AG04449 (cell line): ENCODE data around the gene ARL4D.

ENCODE experiments used
- CTCF ChIA-PET: fragments of 350-600 bp; formaldehyde crosslinking; extraction: SDS; loops from one replicate; lab custom pipeline; 2021; ENCODE audit warnings: antibody characterized with exemption; lab: Yijun Ruan, JAX
- POLR2A ChIA-PET: fragments of 400-600, 350-600 bp; formaldehyde crosslinking; extraction: SDS; loops from one replicate; lab custom pipeline; 2020; ENCODE audit warnings: antibody characterized with exemption, inconsistent platforms; lab: Yijun Ruan, JAX
- DNase-seq: peaks from one replicate; pipeline ENCODE4 v3.0.0-alpha.2; 2010; ENCODE audit warnings: low read depth, low spot score
- H3K4me3 ChIP-seq: 2 replicates; pipeline ENCODE4 v1.5.1; 2011; ENCODE audit warnings: low read depth, mild to moderate bottlenecking, control low read depth, low read length
- CTCF ChIP-seq: IDR thresholded peaks from one replicate; pipeline ENCODE4 v1.5.1; 2011; ENCODE audit warnings: mild to moderate bottlenecking, moderate library complexity, low read length, control low read depth, inconsistent platforms; ENCODE audit not compliant: insufficient read depth; ENCODE audit errors: missing control alignments

Gene ARL4D

GRCh38 chr17:43423777-43424455, 25.1 kb downstream of the ARL4D start:
- ChIA-PET CTCF (interaction anchor here (0.9 to 3.0 kb wide), 2 partner anchors 30 to 60 kb away, joined by 3 to 14 read pairs; partner anchors contain the start of gene DHX8), POLR2A (no interaction called here)
- no peak for DNase-seq
- TF ChIP-seq CTCF = no peak
- no peak overlapping the region for H3K4me3 ChIP-seq

- CTCF ChIA-PET = interaction anchor here (0.9 to 5.1 kb wide), 4 partner anchors 11 to 57 kb away, joined by 3 to 28 read pairs (median 4); partner anchors contain the start of genes ARL4D and DHX8
These were observed 28.7 kb downstream of the ARL4D start for GRCh38 chr17:43427362-43428043.

GRCh38 chr17:43428524-43428923, 29.7 kb downstream of the ARL4D start:
- CTCF ChIA-PET = interaction anchor here (0.9 to 5.1 kb wide), 7 partner anchors 9 to 54 kb away, joined by 3 to 28 read pairs (median 4); partner anchors contain the start of gene ARL4D
- H3K4me3 ChIP-seq = no peak overlapping the region
- DNase-seq = no peak
- TF ChIP-seq CTCF = no peak
- POLR2A ChIA-PET = no interaction called here

More at GRCh38 chr17:43427362-43428043, 28.7 kb downstream of the ARL4D start:
- no peak overlapping the region for H3K4me3 ChIP-seq
- DNase-seq = no peak
- TF ChIP-seq CTCF = no peak
- POLR2A ChIA-PET = no interaction called here

DNA sequence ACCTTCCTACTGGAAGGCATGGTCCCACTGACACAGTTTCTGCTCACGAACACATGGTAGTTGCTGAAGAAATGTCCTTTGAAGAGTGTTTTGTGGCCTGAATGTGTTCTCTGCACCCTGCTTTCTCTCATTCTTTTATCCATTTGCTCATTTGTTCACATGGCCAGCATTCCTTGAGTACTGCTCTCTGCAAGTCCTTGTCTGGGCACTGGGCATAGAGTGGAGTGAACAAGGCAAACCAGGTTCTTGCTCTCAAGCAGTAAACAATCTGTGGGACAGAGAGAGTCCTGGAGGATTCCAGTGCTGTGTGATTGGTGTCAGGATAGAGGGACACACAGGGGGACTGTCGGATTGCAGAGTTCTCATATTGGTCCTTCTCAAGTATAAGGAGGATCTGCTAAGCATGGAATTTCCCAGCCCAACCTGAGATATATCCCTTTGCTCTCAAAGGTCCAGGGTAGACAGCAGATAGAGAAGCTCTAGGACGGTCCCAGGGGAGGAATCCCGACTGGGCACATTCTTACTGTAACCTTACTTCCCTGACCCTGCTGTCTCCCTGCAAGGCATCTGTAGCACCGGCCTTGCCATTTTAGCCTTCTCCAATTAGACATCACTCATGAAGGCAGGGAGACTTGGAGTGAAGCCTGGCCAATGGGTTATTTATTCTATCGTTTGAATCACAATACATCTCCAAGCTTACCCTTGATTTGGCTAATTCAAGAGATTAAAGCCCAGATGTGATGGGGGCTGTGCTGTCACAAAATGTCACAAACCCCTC, 32.3 kb downstream of the ARL4D start:
- no peak overlapping the region for H3K4me3 ChIP-seq
- CTCF ChIA-PET = interaction anchor here (1.1 to 5.1 kb wide), 3 partner anchors 10 to 52 kb away, joined by 5 to 28 read pairs (median 6); partner anchors contain the start of gene DHX8
- POLR2A ChIA-PET = interaction anchor here (0.7 to 1.5 kb wide), 2 partner anchors 32 to 37 kb away, joined by 3 to 6 read pairs; partner anchors contain the start of gene ARL4D
- DNase-seq = no peak
- no peak for TF ChIP-seq CTCF

GRCh38 chr17:43431714-43432523, 33.1 kb downstream of the ARL4D start:
- ChIA-PET POLR2A (interaction anchor here (0.7 to 1.5 kb wide), 2 partner anchors 33 to 36 kb away, joined by 3 to 6 read pairs; partner anchors contain the start of gene ARL4D), CTCF (interaction anchor here (1.1 to 5.1 kb wide), 3 partner anchors 9 to 51 kb away, joined by 5 to 28 read pairs (median 6); partner anchors contain the start of gene DHX8)
- TF ChIP-seq CTCF = no peak
- no peak overlapping the region for H3K4me3 ChIP-seq
- no peak for DNase-seq
